ENCODE data around the gene PARD3B.

The PARD3B gene

DNA sequence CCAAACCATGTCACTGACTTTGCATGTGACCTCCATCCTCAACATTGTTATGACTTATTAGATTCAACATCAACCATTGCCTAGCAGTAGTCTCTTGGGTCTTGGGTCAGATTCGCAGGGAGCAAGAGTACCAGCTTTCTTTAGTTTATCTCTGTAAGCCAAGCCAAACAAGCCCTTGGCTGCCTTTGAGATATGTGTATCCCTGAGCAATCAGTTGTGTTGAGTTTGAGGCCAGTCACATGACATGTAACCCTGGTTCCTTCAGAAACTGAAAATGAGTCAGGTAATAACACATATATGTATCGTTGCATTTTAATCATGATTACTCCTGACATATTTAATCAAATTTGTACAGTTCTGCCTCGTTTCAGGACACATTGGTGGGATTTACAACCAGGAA is 173.3 kb downstream of the PARD3B start:
- no peak for DNase-seq

DNA sequence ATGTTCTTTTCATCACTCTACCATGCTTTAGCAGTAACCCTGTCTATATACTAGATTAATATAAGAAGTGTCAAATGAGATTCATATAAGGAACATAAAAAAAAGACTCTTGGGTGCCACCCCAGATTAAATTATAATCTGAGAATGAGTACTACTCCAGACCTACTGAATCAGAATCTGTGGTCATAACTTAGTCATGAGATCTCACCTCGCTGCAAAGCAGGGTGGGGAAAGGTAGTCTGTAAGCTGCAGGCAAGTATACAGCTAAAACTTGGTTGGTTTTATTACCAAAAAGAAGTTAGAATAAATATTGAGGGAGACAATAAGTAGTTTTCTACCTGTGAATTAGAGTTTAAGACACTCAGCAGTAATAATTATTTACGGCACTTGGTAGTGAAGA is 175.6 kb downstream of the PARD3B start:
- DNase-seq = no peak

DNA sequence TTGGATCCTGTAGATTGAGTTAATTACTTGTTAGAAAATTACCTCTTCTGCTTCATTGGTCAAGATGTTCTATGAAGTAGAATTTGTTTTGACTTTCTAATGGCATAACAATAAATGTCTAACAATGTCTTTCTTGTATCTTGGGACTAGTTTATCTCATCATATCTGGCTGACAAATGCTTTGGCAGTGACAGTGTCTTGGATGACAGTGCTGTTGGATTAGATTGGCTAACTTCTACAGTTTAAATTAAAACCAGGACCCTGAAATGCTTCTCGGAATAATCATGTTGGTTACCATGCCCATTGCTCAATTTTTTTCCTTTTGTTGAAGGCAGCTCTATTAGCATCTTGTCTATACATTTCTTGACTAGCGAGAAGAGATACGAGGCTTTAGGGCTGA is 176.9 kb downstream of the PARD3B start:
- no peak for DNase-seq

DNA sequence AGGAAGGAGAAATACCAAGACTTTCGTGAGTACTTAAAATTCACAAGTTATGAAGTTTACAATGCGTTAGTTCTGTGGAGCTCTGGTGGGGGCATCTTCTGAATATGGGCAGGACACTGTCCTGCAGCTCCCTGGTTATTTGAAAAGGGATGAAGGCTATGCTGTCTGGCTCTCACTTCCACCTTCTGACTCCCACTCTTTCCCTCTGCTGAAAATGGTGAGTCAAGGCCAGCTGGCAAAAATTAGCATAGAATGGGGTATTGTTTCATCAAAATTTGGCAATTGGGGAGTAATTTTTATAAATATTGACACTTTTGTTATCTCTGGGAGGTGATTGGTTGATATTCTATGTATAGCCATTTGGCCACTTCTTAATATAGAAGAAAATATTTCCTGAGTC is 177.4 kb downstream of the PARD3B start:
- no peak for DNase-seq

DNA sequence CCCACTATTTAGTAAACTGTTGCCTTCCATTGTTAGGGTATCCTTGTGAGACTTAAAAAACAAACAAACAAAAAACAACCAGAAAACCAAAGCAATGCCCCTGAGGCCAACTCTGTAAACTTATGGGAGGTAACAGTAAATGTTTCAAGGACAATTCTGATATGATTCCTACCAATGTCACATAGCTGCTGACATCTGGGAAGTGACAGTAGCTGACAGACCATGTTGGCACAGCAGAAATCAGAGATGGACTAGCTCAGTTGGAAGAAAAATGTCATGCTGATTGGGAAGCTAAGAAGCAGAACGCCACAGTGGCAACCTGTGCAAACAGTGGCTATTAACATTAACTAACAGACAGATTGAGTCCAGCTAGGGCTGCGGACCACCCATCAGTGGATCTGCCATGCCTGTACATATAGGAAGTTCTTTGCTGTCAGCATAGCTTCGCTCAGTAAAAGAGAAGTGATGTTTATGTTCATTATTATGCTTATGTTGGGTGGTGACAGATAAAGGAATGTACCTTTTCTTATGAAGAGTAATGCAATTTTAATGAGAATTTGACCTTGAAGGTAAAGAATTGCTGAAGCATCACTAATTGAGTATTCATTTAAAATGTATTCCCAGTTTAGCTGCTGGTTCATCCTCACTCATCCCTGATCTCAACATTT is 180.6 kb downstream of the PARD3B start:
- no peak for DNase-seq

DNA sequence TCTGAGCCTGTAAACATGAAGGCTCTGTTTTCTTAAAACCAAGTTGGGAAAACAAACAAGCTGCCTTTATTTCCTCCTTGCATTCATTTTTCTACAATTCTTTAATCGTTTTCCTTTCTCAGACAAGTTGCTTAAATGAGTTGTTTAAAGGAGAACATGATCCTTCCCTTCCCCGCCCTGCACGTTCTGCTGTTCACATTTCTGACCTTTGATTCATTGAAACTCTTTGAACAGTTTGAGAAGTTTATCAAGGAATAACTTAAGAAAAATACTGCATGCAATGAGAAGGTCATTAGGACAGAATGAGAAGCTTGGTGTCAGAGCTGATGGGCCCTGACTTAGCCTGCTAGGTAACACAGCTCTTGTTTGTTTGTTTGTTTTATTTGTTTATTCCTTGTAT is 181.6 kb downstream of the PARD3B start:
- DNase-seq = no peak

DNA sequence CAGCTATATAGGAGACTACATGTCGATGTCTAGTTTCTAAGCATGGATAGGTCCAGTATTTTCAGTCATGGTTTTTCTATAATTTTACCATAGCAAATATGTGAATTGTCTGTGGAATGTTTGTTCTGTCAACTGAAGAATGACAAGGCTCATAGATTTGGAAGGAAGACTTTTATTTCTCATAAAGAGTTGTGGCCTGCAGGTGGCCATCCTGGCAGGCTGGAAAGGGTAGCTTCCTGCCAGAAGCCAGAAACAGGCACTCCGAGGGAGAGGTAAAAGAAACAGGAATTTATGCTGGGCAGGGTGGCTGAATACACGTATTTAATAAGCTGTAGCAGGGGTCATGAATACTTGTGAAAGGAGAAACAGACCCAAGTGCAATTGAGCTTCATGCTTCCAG is 182.1 kb downstream of the PARD3B start:
- DNase-seq = no peak

DNA sequence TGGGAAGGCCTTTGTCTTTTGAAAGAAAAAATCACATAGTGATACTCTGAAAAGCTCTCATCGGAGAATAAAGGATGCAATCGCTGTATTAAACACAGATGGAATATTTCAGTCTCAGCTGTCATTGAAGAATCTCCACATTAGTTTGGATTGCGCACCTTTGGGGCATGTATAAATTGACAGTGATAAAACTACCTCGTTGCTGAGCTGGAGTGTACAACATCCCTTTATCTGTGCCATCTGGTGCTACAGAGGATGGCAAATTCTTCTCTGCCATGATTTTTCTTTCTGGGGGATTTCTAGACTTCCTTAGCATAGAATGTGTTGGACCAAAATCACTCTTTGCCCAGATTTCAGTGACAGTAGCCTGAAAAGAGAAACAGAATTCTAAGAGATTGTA is 185.3 kb downstream of the PARD3B start:
- DNase-seq = no peak

DNA sequence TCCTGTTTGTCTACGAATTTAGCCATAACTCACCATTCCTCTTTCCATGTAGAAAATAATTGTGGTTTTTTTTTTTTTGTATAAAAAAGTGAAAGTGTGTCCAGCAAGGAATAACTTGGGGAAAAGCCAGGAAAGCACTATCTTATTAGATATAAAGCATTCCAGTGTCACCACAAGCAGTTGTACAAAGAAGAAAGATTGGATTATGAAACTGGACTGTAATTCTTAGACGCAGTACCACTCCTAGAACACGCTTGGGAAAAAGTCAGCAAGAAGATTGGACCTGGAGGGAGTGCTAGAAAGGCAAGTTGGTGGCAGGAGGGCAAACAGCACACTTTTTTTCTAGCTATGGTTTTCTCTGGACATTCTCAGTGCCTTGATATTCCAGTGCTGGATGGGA is 186.7 kb downstream of the PARD3B start:
- DNase-seq = no peak

DNA sequence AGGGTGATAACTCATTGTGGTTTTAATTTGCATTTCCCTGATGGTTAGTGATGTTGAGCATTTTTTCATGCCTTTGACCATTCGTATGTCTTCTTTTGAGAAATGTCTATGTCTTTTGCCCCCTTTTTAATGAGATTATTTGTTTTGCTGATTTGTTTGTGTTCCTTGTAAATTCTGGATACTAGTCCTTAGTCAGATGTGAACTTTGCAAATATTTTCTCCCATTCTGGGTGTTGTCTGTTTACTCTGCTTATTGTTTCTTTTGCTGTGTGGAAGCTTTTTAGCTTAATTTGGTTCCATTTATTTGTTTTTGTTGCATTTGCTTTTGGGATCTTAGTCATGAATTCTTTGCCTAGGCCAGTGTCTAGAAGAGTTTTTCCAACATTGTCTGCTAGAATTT is 192.0 kb downstream of the PARD3B start:
- no peak for DNase-seq

DNA sequence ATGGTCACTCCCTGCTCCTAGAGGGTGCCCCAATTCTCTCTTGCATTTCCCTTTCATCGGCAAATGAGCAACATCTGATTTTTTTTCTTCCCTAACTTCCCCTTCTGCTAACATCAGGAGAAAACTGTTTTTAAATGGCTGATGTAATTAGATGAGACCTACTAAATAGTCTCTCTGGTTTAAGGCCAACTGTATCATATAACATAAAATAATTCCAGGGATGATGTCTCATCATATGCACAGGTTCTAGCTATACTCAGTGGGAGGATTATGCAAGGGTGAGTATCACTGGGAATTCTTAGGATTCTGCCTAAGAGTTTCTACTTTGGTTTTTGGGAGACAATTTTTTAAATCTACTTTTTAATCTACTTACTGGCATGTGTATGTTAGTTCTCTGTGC is 193.4 kb downstream of the PARD3B start:
- no peak for DNase-seq

DNA sequence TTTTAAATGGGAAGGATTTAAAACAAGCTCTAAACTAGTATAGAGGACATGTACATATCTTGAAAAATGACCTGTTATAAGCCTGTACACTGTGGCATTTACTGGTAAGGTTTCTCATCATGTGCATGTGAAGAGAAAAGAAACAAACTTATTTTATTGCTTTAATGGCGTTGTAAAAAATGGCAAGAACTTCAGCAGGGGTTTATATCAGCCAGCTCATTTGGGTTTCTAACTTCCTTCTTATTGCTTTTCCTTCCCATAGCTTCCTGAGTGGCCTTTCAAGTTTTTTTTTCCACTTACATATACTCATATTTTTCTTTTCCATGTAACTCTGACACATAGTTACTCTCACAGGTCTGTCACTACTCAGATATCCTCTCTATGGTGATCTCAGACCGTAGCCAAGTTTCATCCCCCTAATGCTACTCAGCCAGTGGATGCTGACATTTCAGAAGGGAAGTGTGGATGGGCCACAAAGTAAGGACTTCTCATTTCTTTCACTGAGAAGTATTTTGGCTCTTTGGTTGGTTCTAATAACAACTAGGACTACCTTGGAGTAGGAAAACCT is 198.2 kb downstream of the PARD3B start:
- DNase-seq = no peak

DNA sequence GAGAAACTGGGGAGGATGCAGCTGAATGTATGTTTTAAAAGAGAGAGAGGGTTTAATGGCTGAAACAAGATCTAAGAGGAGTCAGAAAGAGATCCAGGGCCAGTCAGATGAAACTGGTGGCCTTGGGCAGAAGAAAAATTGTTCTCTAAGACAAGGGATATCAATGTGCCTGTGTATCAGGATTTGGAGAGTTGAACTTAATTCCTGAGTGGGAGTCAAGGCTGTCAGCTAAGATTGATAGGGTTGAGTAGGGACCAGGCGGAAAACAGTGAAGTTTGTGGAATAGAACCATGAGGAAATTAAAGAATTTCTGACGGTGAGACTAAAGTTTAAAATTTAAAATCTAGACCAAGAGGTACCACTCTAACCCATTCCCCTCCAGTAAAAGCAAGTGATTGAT is 199.2 kb downstream of the PARD3B start:
- DNase-seq = no peak

DNA sequence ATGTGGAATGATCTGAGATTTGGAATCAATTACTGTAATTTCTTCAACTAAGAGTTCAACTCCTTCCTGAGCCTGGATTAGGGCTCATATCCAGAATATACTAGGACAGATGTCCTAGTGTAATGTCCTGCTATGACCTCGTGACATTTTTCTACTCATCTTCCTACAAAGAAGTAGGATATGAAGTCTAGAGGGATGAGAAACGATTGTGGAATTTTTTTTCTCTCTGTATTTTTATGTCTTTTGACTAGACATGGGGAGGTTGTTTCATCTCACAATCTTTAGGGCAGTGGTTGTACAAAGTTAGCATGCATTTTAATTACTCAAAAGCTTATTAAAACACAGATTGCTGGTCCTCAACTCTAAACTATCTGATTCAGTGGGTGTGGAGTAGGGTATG is 203.0 kb downstream of the PARD3B start:
- DNase-seq = no peak

DNA sequence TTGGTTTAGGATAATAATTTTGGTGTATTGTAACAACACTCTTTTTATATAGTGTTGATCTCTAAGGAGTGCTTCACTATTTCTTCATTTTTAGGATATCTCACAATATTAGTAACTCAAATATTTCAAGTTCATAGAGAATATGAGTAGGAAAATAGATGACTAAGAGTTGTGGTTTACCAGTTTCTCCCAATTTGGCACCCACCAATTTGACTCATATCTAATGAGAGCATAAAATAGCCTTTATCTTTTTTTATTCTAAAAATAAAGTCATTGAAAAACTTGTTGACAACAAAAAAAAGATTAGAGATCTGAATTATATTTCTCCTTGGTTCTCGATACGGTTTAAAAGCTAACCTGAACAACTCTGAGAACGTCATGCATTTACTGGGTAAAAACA is 204.0 kb downstream of the PARD3B start:
- DNase-seq = no peak

DNA sequence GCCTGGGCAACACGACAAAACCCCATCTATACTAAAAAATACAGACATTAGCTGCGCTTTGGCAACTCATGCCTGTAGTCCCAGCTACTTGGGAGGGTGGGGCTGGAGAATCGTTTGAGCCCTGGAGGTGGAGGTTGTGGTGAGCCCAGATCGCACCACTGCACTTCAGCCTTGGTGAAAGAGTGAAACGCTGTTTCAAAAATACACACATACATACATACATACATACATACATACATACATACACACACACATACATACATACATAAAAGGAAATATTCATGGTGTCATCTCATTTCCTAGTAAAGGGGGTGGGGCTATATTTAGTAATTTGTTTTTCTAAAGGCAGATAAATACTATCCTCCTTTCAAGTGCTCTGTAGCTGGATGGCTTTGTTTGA is 205.1 kb downstream of the PARD3B start:
- DNase-seq = no peak

DNA sequence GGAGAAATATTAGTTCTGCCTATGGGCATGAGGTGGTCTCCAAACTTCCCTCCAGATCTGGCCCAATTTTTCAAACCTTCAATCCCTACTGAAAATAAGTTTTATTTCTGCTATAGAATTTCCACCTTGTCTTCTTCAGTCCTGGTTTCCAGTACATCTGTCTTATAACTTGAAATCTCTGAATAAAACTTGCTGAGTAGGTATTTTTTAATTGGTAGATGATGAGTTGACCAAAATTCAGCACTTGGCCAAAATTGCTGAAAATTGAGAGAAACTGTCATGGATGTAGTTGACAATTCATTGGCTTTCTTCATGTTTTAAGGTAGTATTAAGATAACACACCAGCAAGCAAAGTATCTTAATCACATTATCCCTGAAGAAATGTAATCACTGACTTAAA is 206.2 kb downstream of the PARD3B start:
- no peak for DNase-seq

DNA sequence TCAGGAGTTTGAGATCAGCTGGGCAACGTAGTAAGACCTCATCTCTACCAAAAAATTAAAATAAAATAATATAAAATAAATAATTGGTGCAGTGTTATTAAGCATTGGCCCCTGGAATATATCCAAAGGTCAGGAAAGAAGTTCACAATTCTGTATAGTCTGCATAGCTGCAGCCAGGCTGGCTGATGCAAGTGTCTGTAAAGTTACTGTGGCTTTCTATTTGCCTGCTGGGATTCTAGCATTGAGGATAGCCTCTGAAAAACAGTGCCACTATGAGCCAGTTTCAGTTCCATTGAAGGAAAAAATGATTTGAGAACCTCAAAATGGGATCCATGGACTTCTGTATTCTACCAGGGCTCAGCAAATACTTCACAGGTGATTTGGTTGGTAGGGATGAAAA is 208.6 kb downstream of the PARD3B start:
- no peak for DNase-seq

DNA sequence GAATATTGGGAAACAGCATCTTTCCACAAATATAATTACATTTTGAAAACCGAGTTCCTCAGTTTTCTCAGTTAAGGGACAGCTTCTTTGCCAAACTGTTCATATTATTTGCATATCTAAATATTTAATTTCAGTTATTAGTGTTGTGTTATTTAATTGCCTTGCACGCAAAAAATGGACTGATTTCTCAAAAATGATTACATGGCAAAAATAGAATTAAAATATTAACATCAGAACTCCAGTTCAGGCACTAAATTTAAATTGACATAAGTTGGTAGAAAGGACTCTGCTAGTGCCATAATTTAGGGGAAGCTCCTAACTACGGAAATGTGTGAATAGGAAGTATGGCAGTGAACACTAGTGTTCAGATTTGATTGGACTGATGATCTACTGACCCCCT is 209.6 kb downstream of the PARD3B start:
- DNase-seq = no peak

DNA sequence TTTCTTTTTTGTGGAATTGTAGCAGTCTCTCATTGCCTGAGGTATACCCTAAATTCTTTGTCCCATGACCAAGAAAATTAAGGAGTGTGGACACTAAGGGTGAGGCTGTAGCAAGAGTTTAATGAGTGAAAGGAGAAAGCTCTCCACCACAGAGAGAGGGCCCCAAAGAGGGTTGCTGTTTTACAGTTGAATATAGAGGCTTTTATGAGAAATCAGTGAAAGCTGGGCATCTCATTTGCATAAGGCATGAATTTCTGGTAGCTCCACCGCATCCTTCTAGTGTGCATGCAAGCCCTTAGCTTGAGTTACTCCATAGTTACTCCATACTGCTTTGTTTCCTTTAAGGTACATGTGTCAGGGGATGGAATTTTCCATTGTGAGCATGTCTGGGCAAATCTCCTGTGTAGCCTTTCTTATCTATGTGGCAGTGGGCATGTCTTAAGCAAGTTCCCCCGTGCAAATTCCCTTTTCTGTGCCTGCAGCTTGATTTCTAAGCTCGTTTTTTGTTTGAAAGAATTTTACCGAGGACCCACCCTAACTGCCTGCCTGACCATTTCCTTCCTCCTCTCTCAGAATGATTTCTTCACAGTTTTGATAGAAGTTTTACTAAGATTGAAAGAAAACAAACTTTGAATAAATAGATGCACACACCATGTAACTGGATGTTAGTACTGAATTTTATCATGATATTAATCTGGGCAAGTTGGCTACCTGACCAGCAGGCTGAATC is 218.9 kb downstream of the PARD3B start:
- DNase-seq = no peak

DNA sequence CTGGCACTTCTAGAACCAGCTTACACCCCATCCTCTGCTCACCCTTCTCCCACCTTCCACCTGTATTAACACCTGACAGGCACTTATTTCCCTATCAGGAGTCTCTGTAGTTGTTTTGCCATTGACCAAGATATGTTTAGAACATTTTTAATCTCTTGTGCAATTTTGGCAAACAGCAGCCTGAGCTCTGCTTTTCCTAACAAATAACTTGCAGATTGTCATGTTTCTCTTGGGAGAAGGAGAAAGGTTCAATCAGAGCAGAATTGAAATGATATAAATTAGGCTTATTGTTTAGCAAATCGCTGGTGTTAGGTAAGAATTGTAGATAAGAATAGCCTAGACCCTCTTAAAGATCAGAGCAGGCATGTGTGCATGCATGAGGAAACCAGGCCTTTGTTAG is 225.5 kb downstream of the PARD3B start:
- DNase-seq = no peak

DNA sequence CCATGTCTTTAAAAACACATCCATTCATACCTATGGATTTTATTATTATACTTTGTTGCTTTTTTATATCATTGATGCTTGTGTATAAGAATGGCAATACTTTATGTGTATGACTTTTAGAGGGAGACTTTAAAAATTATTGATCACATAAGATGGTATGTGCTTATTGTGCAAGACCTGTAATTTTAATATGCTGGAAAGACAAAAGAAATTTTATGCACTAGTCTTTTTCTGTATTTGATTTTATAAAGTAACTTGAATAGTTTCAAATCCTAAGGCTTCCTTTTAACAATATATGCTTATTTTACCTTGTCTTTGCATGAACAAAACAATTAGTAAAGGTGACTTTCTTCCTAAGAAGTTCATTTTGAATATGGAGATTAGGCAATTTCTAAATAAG is 226.4 kb downstream of the PARD3B start:
- no peak for DNase-seq

DNA sequence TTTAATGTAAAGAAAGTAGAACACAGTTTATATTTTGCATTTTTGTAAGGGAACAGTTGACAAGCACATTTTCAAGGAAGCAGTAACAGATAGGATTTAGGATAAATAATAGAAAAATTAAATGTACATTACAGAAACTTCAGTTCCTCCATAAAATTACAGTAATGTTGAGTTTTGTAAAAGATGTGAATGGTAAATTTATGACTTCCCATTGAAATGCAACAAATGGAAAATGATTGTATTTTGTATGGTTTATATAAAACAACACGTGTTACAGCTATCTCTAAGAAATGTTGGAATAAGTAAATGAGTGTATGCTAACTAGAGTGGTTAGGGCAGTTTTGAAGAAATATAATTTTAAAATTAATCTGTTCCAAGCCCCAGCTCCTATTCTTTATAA is 227.3 kb downstream of the PARD3B start:
- no peak for DNase-seq

DNA sequence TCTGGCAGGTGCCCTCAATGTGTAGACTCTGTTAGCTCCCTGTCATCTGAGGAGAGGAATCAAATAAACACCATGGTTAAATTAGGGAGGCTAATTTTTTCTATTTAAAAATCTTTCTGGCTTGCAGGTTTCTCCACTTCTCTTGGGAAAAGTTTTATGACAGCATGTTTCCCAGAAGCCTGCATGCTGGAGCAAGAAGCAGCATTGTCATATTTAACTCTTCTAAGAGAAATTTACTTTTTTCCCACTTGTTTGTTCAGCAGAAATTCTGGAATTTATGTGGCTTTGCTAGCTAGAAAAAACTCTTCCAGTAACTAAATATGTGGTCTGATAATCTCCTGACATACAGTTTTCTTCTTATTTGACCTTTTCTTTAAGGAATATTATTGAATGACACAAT is 230.5 kb downstream of the PARD3B start:
- no peak for DNase-seq
